Measurements from ENCODE around the gene DYNC2H1. TPM values are rescaled to one million over a fixed set of nuclear protein-coding genes. Genes with fewer than 3 reads are reported as not detected.

Gene DYNC2H1
- total RNA-seq, 1 donor from 2014 or later = 7.2 TPM

DNA sequence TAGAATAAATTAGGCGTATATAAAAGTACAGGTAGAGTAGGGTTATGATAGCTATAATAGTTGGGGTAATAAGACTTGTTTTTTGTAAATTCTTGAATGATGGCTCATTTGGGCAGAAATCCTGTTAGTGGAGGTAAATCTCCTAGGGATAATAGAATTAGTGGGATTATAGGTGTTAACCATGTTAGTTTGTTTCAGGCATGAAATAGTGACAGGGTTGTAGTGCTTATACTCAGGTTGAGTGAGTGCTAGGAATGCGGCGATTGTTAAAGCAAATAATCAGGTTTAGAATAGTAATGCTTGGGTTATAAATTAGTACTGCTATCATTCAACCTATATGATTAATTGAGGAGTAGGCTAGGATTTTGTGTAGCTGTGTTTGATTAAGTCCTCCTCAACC lies 297.1 kb downstream of the DYNC2H1 start:
- no peak overlapping the region for H3K27ac Mint-ChIP-seq (ENCODE audit: unreplicated experiment)
- H3K36me3 Mint-ChIP-seq (ENCODE audit: low read depth) = no peaks in the 10 kb centered on the region
- no peak overlapping the region for H3K4me3 Mint-ChIP-seq (ENCODE audit: unreplicated experiment)
- no peaks in the 10 kb centered on the region for H3K27me3 Mint-ChIP-seq (ENCODE audit: low read depth)
- H3K9me3 Mint-ChIP-seq (ENCODE audit: low read depth) = peaks cover 4% of the 10 kb centered on the region
- TF ChIP-seq, protein P1, sequence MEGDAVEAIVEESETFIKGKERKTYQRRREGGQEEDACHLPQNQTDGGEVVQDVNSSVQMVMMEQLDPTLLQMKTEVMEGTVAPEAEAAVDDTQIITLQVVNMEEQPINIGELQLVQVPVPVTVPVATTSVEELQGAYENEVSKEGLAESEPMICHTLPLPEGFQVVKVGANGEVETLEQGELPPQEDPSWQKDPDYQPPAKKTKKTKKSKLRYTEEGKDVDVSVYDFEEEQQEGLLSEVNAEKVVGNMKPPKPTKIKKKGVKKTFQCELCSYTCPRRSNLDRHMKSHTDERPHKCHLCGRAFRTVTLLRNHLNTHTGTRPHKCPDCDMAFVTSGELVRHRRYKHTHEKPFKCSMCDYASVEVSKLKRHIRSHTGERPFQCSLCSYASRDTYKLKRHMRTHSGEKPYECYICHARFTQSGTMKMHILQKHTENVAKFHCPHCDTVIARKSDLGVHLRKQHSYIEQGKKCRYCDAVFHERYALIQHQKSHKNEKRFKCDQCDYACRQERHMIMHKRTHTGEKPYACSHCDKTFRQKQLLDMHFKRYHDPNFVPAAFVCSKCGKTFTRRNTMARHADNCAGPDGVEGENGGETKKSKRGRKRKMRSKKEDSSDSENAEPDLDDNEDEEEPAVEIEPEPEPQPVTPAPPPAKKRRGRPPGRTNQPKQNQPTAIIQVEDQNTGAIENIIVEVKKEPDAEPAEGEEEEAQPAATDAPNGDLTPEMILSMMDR (IDR thresholded peaks at IDR 0.05) = no peak
- DNase-seq (ENCODE audit: low spot score) = no peak
- no peaks in the 10 kb centered on the region for H3K4me1 Mint-ChIP-seq (ENCODE audit: low read depth)

DNA sequence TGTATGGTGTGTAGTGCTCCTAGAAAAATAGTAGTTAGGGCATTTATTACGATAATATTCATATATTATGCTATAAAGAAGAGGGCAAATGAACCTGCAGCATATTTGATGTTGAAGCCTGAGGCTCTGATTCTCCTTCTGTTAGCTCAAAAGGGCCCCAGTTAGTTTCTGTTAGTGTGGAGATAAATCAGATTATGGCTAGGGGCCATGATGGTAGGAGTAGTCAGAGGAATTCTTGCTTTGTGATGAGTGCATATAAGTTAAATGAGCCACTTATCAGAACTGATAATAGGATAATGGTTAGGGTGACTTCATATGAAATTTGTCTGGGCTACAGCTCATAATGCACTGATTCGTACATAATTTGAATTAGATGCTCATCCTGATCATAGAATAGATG lies 298.4 kb downstream of the DYNC2H1 start:
- Mint-ChIP-seq H3K4me1 (ENCODE audit: low read depth) (no peaks in the 10 kb centered on the region), H3K4me3 (ENCODE audit: unreplicated experiment) (no peak overlapping the region), H3K27ac (ENCODE audit: unreplicated experiment) (no peak overlapping the region), H3K9me3 (ENCODE audit: low read depth) (no peaks in the 10 kb centered on the region), H3K36me3 (ENCODE audit: low read depth) (no peaks in the 10 kb centered on the region), H3K27me3 (ENCODE audit: low read depth) (no peaks in the 10 kb centered on the region)
- no peak for DNase-seq (ENCODE audit: low spot score)
- TF ChIP-seq, protein P1 (IDR thresholded peaks at IDR 0.05) = no peak

GRCh38 chr11:103413266-103413888 lies 304.2 kb downstream of the DYNC2H1 start:
- H3K36me3 Mint-ChIP-seq (ENCODE audit: low read depth) = no peaks in the 10 kb centered on the region
- H3K9me3 Mint-ChIP-seq (ENCODE audit: low read depth) = peaks cover 3% of the 10 kb centered on the region
- TF ChIP-seq, protein P1 (IDR thresholded peaks at IDR 0.05) = no peak
- H3K4me1 Mint-ChIP-seq (ENCODE audit: low read depth) = no peaks in the 10 kb centered on the region
- H3K27ac Mint-ChIP-seq (ENCODE audit: unreplicated experiment) = no peak overlapping the region
- no peaks in the 10 kb centered on the region for H3K27me3 Mint-ChIP-seq (ENCODE audit: low read depth)
- no peak overlapping the region for H3K4me3 Mint-ChIP-seq (ENCODE audit: unreplicated experiment)
- DNase-seq (ENCODE audit: low spot score) = no peak

- H3K4me3 Mint-ChIP-seq (ENCODE audit: unreplicated experiment) = no peak overlapping the region
- H3K27ac Mint-ChIP-seq (ENCODE audit: unreplicated experiment) = no peak overlapping the region
- H3K4me1 Mint-ChIP-seq (ENCODE audit: low read depth) = peaks cover 15% of the 10 kb centered on the region
- H3K27me3 Mint-ChIP-seq (ENCODE audit: low read depth) = no peaks in the 10 kb centered on the region
- TF ChIP-seq, protein P1 (IDR thresholded peaks at IDR 0.05) = no peak
- H3K36me3 Mint-ChIP-seq (ENCODE audit: low read depth) = peaks cover 3% of the 10 kb centered on the region
- DNase-seq (ENCODE audit: low spot score) = no peak
- H3K9me3 Mint-ChIP-seq (ENCODE audit: low read depth) = peaks cover 25% of the 10 kb centered on the region
These were observed 308.8 kb downstream of the DYNC2H1 start for GRCh38 chr11:103418014-103418413.

GRCh38 chr11:103420593-103420992 lies 311.4 kb downstream of the DYNC2H1 start:
- Mint-ChIP-seq H3K9me3 (ENCODE audit: low read depth) (peaks cover 25% of the 10 kb centered on the region), H3K27ac (ENCODE audit: unreplicated experiment) (peak overlapping the region; percentile 6), H3K4me3 (ENCODE audit: unreplicated experiment) (no peak overlapping the region), H3K4me1 (ENCODE audit: low read depth) (peaks cover 15% of the 10 kb centered on the region), H3K36me3 (ENCODE audit: low read depth) (peaks cover 3% of the 10 kb centered on the region), H3K27me3 (ENCODE audit: low read depth) (no peaks in the 10 kb centered on the region)
- TF ChIP-seq, protein P1 (IDR thresholded peaks at IDR 0.05) = no peak
- DNase-seq (ENCODE audit: low spot score) = no peak
